ENCODE measurements around the gene DCANP1. TPM values are rescaled to one million over a fixed set of nuclear protein-coding genes. Genes with fewer than 3 reads are reported as not detected.

Gene DCANP1
- total and polyA plus RNA-seq, 9 of the 15 experiments (the other 6 are each of a cell fraction or from before 2014, with no cell fraction given), result not detected

DNA sequence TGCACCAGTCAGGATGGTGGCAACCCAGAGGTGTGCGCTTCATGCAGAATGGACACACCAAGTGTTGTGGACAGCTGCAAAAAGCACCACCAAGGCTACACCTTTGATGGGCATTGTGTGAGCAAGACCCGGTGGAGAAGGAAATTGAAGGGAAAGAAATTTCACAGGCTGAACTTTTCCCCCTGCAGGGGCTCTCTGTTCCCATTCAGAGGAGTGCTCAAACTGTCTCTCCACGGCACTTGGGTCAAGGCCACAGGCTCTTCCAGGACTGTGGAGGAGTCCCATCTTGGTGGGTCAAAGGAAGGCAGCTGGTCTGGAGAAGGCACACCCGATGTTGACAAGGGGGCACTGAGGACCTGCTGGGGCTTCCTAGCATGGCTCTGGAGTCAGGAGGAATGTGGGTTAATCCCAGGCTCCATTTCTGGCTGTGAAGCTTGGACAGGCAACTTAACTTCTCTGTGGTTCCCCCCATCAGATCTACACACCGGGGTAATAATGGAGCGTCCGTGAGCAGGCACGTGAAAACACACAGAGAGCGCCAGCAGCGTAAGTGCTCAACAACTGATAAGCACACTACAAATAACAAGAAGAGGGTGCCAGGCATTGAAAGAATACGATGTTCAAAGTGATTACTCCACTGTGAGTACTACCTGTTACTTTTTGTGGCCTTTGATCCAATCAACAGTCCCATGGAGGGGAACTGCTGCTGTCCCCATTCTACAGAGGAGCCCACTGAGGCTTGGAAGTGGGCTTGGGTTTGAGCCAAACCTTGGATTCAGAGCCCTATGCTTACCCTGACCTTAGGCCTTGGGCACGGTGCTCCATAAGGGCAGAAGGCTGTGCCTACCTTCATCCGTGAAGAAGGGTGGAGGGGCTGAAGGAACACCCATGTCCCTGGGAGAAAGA is 39.2 kb upstream of the DCANP1 start (continued):
- TF ChIP-seq, protein P1, sequence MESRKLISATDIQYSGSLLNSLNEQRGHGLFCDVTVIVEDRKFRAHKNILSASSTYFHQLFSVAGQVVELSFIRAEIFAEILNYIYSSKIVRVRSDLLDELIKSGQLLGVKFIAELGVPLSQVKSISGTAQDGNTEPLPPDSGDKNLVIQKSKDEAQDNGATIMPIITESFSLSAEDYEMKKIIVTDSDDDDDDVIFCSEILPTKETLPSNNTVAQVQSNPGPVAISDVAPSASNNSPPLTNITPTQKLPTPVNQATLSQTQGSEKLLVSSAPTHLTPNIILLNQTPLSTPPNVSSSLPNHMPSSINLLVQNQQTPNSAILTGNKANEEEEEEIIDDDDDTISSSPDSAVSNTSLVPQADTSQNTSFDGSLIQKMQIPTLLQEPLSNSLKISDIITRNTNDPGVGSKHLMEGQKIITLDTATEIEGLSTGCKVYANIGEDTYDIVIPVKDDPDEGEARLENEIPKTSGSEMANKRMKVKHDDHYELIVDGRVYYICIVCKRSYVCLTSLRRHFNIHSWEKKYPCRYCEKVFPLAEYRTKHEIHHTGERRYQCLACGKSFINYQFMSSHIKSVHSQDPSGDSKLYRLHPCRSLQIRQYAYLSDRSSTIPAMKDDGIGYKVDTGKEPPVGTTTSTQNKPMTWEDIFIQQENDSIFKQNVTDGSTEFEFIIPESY (CRISPR knock-in tag; IDR thresholded peaks at IDR 0.05), result 0 out of 2 replicates have a peak, but pooled peaks have one; percentile 12
- no peak for TF ChIP-seq U2AF2 (optimal IDR thresholded peaks at IDR 0.05; ENCODE audit: low read depth, low read length)

DNA sequence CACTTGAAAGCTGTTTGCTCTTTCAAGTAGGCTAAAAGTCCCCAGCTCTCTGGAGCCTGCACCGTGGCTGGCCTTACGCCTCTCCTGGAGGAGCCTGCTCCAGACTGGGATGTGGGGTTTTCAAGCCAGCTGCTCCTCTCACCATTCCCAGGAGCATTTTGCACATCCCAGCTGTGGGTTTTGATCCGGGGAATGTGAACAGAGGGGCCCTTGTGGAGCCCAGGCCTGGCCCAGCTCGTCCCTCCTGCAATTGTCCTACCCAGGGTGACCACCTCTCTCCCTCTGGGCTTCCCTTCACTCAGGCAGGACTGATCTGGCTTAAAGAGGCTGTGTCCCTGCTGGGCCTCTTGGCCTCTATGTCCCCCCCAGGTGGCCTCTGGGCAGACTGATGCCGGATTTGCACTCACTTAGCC is 37.5 kb upstream of the DCANP1 start:
- Histone ChIP-seq H3K9ac (ENCODE audit: insufficient read depth in 1 of 2, low read depth in 2 of 2, low read length in 2 of 2) (no peak overlapping the region), H3K9me1 (ENCODE audit: control insufficient read depth, insufficient read depth, low read length) (peaks cover 9% of the 10 kb centered on the region), H3K4me2 (ENCODE audit: insufficient read depth, low read length) (no peak overlapping the region), H3K79me2 (ENCODE audit: control insufficient read depth, insufficient read depth, low read length) (no peaks in the 10 kb centered on the region; the same call in 2 of the 3 replicates), H2AFZ (ENCODE audit: low read depth, low read length) (no peak overlapping the region), H3K27ac (ENCODE audit: extremely low read depth, low read depth, low read length) (no peak overlapping the region), H3K36me3 (ENCODE audit: control insufficient read depth, insufficient read depth, low read length) (no peaks in the 10 kb centered on the region), H3K27me3 (ENCODE audit: control insufficient read depth in 2 of 2, insufficient read depth in 2 of 2, low read length in 2 of 2) (no peaks in the 10 kb centered on the region; a peak in 2 of 5 replicates), H3K4me3 (no peak overlapping the region), H3K4me1 (replicated peaks in 1 of 2; ENCODE audit: control insufficient read depth in 2 of 2, insufficient read depth in 2 of 2, low read length in 2 of 2) (peaks cover 32% of the 10 kb centered on the region in 2 experiments), H3K9me3 (replicated peaks; ENCODE audit: control insufficient read depth, insufficient read depth, low read depth, low read length) (no peaks in the 10 kb centered on the region), H4K20me1 (replicated peaks; ENCODE audit: control insufficient read depth, insufficient read depth, low read length) (no peaks in the 10 kb centered on the region)
- no TSS peak for BruUV-seq (replicated peaks)
- DNase-seq (ENCODE audit: extremely low read depth in 1 of 4, low spot score in 3 of 4) (peak in 1 of 4 experiments; percentile 24), FAIRE-seq (peak; percentile 32), ATAC-seq (peak; percentile 15; the same call in 2 of the 3 replicates)
- 50% methylated on average over 5 of the region's 5 CpGs for WGBS (ENCODE audit: insufficient coverage, low coverage, missing lambda C conversion rate)
- TF ChIP-seq, protein P2, sequence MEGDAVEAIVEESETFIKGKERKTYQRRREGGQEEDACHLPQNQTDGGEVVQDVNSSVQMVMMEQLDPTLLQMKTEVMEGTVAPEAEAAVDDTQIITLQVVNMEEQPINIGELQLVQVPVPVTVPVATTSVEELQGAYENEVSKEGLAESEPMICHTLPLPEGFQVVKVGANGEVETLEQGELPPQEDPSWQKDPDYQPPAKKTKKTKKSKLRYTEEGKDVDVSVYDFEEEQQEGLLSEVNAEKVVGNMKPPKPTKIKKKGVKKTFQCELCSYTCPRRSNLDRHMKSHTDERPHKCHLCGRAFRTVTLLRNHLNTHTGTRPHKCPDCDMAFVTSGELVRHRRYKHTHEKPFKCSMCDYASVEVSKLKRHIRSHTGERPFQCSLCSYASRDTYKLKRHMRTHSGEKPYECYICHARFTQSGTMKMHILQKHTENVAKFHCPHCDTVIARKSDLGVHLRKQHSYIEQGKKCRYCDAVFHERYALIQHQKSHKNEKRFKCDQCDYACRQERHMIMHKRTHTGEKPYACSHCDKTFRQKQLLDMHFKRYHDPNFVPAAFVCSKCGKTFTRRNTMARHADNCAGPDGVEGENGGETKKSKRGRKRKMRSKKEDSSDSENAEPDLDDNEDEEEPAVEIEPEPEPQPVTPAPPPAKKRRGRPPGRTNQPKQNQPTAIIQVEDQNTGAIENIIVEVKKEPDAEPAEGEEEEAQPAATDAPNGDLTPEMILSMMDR (IDR thresholded peaks at IDR 0.05 in 2 of 3, conservative IDR thresholded peaks at IDR 0.05 in 1 of 3; ENCODE audit: insufficient read depth in 2 of 3, low read depth in 1 of 3, low read length in 3 of 3), result peak in 1 of 3 experiments; percentile 19; a peak in 1 of 6 replicates
- TF ChIP-seq ILF3 (IDR thresholded peaks at IDR 0.05; ENCODE audit: borderline replicate concordance) (no peak), RAD21 (CRISPR knock-in tag; conservative IDR thresholded peaks at IDR 0.05 in 1 of 2, IDR thresholded peaks at IDR 0.05 in 1 of 2) (0 out of 4 replicates have a peak, but pooled peaks of 1 of the 2 experiments have one; percentile 2)
- ChIA-PET POLR2A (interaction anchor here (1.0 kb wide), 1 partner anchor 9 kb away, joined by 3 read pairs; no protein-coding TSS in a partner anchor), CTCF (ENCODE audit: low intra/inter-chr PET ratio) (no interaction called here)
- in situ Hi-C loops (cut with MboI) (no loop called here), intact Hi-C loops (cut with micrococcal nuclease) (no loop called here)
